Suprapubic skin (tissue), 4 donors: ENCODE measurements around the gene BCCIP.

Experiments used
- CTCF ChIP-seq, 2 donors: fragments of 200-600 bp in 1 of 2; fragments of 450-650 bp in 1 of 2; sonication (generic) in 1 of 2; IDR thresholded peaks; one replicate each; pipeline ENCODE4 v1.5.1; 2016 to 2019; ENCODE audit warnings: antibody characterized with exemption in 2 of 2, mild to moderate bottlenecking in 1 of 2, moderate library complexity in 1 of 2
- POLR2A ChIP-seq, 2 donors: fragments of 450-650 bp; IDR thresholded peaks; one replicate each; pipeline ENCODE4 v1.6.1; 2017; ENCODE audit warnings: antibody characterized with exemption in 2 of 2, mild to moderate bottlenecking in 2 of 2, moderate library complexity in 2 of 2
- POLR2AphosphoS5 ChIP-seq, 3 donors: sonication (generic); formaldehyde crosslinking; IDR thresholded peaks; one replicate each; pipeline ENCODE4 v1.6.1; 2017; ENCODE audit warnings: antibody characterized with exemption in 3 of 3

DNA sequence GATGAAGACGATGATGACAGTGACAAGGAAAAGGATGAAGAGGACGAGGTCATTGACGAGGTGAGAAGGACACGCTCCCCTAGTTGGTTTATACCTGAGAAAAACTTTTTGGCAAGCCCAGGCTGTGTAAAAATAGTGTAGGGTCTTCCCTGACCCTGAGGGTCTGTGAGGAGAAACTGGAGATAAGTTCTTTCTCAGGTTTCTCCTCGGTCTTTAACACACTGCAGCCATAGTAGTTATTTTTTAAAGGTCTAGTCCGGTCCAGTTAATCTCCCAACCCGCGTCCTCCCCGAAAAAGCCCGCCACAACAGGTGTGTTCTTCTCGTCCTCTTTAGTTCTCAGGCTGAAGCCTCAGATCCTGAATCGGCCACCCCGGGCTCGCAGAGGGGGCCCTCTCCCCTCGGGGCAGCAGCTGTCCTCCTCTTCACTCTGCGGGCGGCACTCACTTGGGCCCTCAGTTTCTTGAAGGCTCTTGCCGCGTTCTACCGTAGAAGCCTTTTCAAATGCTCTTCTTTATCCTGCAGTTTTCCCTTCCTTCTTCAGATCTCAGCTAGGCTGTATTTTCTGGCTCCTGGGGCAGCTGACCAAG, 411 bp downstream of the BCCIP start:
- TF ChIP-seq CTCF (IDR thresholded peaks at IDR 0.05) (no peak), POLR2AphosphoS5 (IDR thresholded peaks at IDR 0.05) (no peak), POLR2A (IDR thresholded peaks at IDR 0.05) (no peak)
